ENCODE measurements around the gene LONRF3. TPM values are rescaled to one million over a fixed set of nuclear protein-coding genes. Genes with fewer than 3 reads are reported as not detected.

The LONRF3 gene
- polyA plus RNA-seq, 1 donor (not counting 4 experiments of a cell fraction or from before 2014, with no cell fraction given), result not detected

DNA sequence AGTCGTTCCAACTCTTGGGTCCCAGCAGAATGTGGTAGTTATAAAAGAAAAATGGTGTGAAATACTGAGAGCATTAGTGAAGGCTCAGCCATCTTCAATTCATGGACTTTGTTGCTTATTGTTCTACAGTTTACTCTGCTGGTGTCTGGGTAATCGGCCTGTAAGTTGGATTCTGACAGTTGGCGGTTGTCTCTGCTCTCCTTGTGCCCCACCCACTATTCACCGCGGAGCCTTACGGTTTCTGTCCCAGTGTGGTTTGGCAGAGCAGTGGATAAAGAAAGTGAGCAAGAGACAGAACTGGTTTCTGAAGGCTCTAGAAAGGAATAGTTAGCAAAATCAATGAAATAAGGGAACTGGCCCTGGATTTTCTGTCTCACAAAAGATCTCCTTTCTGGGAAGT lies 9.1 kb downstream of the LONRF3 start:
- H3K4me3 ChIP-seq (ENCODE audit: control insufficient read depth in 2 of 3, extremely low read depth in 1 of 3, insufficient read depth in 2 of 3, low read depth in 1 of 3, low read length in 3 of 3), result no peak overlapping the region
- H3K9me3 ChIP-seq (ENCODE audit: control insufficient read depth, low read depth, low read length), result no peaks in the 10 kb centered on the region
- no peaks in the 10 kb centered on the region for H4K20me1 ChIP-seq (ENCODE audit: control insufficient read depth, extremely low read depth, insufficient read depth, low read length)
- FAIRE-seq, result no peak
- H3K27me3 ChIP-seq (ENCODE audit: control insufficient read depth, extremely low read depth, insufficient read depth, low read length), result peaks cover 9% of the 10 kb centered on the region
- no peaks in the 10 kb centered on the region for H3K36me3 ChIP-seq (ENCODE audit: control insufficient read depth in 2 of 2, extremely low read depth in 1 of 2, insufficient read depth in 2 of 2, low read length in 2 of 2)
- dilution Hi-C loops (cut with MboI; ENCODE audit: extremely low pct_ligation_motif_present, low sequenced_read_pairs), result no loop called here
- H3K9me1 ChIP-seq (ENCODE audit: control insufficient read depth, extremely low read depth, insufficient read depth, low read length), result no peaks in the 10 kb centered on the region
- H3K27ac ChIP-seq (ENCODE audit: control insufficient read depth, insufficient read depth, low read length), result no peak overlapping the region
- TF ChIP-seq, protein P1, sequence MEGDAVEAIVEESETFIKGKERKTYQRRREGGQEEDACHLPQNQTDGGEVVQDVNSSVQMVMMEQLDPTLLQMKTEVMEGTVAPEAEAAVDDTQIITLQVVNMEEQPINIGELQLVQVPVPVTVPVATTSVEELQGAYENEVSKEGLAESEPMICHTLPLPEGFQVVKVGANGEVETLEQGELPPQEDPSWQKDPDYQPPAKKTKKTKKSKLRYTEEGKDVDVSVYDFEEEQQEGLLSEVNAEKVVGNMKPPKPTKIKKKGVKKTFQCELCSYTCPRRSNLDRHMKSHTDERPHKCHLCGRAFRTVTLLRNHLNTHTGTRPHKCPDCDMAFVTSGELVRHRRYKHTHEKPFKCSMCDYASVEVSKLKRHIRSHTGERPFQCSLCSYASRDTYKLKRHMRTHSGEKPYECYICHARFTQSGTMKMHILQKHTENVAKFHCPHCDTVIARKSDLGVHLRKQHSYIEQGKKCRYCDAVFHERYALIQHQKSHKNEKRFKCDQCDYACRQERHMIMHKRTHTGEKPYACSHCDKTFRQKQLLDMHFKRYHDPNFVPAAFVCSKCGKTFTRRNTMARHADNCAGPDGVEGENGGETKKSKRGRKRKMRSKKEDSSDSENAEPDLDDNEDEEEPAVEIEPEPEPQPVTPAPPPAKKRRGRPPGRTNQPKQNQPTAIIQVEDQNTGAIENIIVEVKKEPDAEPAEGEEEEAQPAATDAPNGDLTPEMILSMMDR (optimal IDR thresholded peaks at IDR 0.05 in 1 of 3, IDR thresholded peaks at IDR 0.05 in 1 of 3, conservative IDR thresholded peaks at IDR 0.05 in 1 of 3; ENCODE audit: extremely low read depth in 1 of 3, insufficient read depth in 2 of 3, low read length in 3 of 3), result no peak
- no peak for TF ChIP-seq EZH2 (IDR thresholded peaks at IDR 0.05; ENCODE audit: low read length)
- H3K79me2 ChIP-seq (ENCODE audit: control insufficient read depth, insufficient read depth, low read length), result no peaks in the 10 kb centered on the region
- no peaks in the 10 kb centered on the region for H3K4me1 ChIP-seq (ENCODE audit: control insufficient read depth, extremely low read depth, insufficient read depth, low read length)
- H3K9ac ChIP-seq (ENCODE audit: control insufficient read depth, extremely low read depth, insufficient read depth, low read length), result no peak overlapping the region
- H3K4me2 ChIP-seq (ENCODE audit: control insufficient read depth, extremely low read depth, insufficient read depth, low read depth, low read length), result no peak overlapping the region
- no peak for DNase-seq (ENCODE audit: low read depth, low spot score)
- H2AFZ ChIP-seq (ENCODE audit: control insufficient read depth, low read length), result no peak overlapping the region

DNA sequence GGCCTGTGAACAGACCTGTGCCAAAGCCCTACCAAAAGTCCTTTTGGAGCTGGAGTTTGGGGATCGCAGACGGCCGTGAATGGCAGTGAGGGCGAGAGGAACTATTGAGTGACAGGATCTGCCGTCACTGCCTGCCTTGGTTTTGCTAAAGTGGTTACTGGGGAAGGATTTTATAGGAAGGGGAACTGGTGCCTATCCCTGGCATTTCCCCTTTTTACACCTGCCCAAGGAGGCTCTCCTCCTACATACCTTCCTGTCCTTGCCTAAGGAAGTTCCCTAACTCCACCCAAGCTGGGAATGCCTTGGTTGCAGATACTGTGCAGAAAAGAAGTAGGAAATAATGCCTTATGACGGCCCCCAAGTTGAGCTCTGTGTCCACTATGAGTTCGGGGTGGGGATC lies 14.5 kb downstream of the LONRF3 start:
- H3K4me3 ChIP-seq (ENCODE audit: control insufficient read depth in 2 of 3, extremely low read depth in 1 of 3, insufficient read depth in 2 of 3, low read depth in 1 of 3, low read length in 3 of 3), result no peak overlapping the region
- TF ChIP-seq, protein P1 (optimal IDR thresholded peaks at IDR 0.05 in 1 of 3, IDR thresholded peaks at IDR 0.05 in 1 of 3, conservative IDR thresholded peaks at IDR 0.05 in 1 of 3; ENCODE audit: extremely low read depth in 1 of 3, insufficient read depth in 2 of 3, low read length in 3 of 3), result no peak
- TF ChIP-seq EZH2 (IDR thresholded peaks at IDR 0.05; ENCODE audit: low read length), result no peak
- no peaks in the 10 kb centered on the region for H3K36me3 ChIP-seq (ENCODE audit: control insufficient read depth in 2 of 2, extremely low read depth in 1 of 2, insufficient read depth in 2 of 2, low read length in 2 of 2)
- H2AFZ ChIP-seq (ENCODE audit: control insufficient read depth, low read length), result no peak overlapping the region
- no peak overlapping the region for H3K27ac ChIP-seq (ENCODE audit: control insufficient read depth, insufficient read depth, low read length)
- DNase-seq (ENCODE audit: low read depth, low spot score) (no peak), FAIRE-seq (no peak)
- no peaks in the 10 kb centered on the region for H3K79me2 ChIP-seq (ENCODE audit: control insufficient read depth, insufficient read depth, low read length)
- no peaks in the 10 kb centered on the region for H3K9me3 ChIP-seq (ENCODE audit: control insufficient read depth, low read depth, low read length)
- no peak overlapping the region for H3K9ac ChIP-seq (ENCODE audit: control insufficient read depth, extremely low read depth, insufficient read depth, low read length)
- no peaks in the 10 kb centered on the region for H3K4me1 ChIP-seq (ENCODE audit: control insufficient read depth, extremely low read depth, insufficient read depth, low read length)
- no peak overlapping the region for H3K4me2 ChIP-seq (ENCODE audit: control insufficient read depth, extremely low read depth, insufficient read depth, low read depth, low read length)
- H3K9me1 ChIP-seq (ENCODE audit: control insufficient read depth, extremely low read depth, insufficient read depth, low read length), result no peaks in the 10 kb centered on the region
- dilution Hi-C loops (cut with MboI; ENCODE audit: extremely low pct_ligation_motif_present, low sequenced_read_pairs), result no loop called here
- H4K20me1 ChIP-seq (ENCODE audit: control insufficient read depth, extremely low read depth, insufficient read depth, low read length), result no peaks in the 10 kb centered on the region
- H3K27me3 ChIP-seq (ENCODE audit: control insufficient read depth, extremely low read depth, insufficient read depth, low read length), result peaks cover 4% of the 10 kb centered on the region
